Lower leg skin (tissue), 3 donors: ENCODE results near the gene RBM14.

Experiments used
- CTCF ChIP-seq, 3 donors: fragments of 450-650 bp; IDR thresholded peaks; one replicate each; pipeline ENCODE4 v1.5.1; 2016; ENCODE audit warnings: antibody characterized with exemption in 3 of 3, mild to moderate bottlenecking in 3 of 3, moderate library complexity in 2 of 3
- POLR2A ChIP-seq, 2 donors: fragments of 450-650 bp; IDR thresholded peaks; one replicate each; pipeline ENCODE4 v1.6.1; 2016 to 2017; ENCODE audit warnings: antibody characterized with exemption in 2 of 2, mild to moderate bottlenecking in 1 of 2, moderate library complexity in 1 of 2

- TF ChIP-seq CTCF (IDR thresholded peaks at IDR 0.05) (no peak), POLR2A (IDR thresholded peaks at IDR 0.05) (no peak)
Observed at GRCh38 chr11:66593650-66594049, 22.8 kb upstream of the RBM14 start.
